Mesothelial cell of epicardium (in vitro differentiated cells): Measurements from ENCODE around the gene FREM2. TPM values are rescaled to one million over a fixed set of nuclear protein-coding genes. Genes with fewer than 3 reads are reported as not detected.

ENCODE experiments used
- DNase-seq, 2 experiments: peaks; one replicate each; pipeline ENCODE4 v3.0.0; 2021; ENCODE audit warnings: low spot score in 2 of 2; ENCODE audit not compliant: unreplicated experiment in 2 of 2
- H3K27ac Mint-ChIP-seq: 2 replicates; pipeline ENCODE4 v1.8.0; 2021; ENCODE audit warnings: mixed read lengths
- H3K27me3 Mint-ChIP-seq: 2 replicates; pipeline ENCODE4 v1.8.0; 2021; ENCODE audit warnings: low read depth, mixed read lengths
- H3K36me3 Mint-ChIP-seq: 2 replicates; pipeline ENCODE4 v1.8.0; 2021; ENCODE audit warnings: mixed read lengths
- H3K4me1 Mint-ChIP-seq: 2 replicates; pipeline ENCODE4 v1.8.0; 2021; ENCODE audit warnings: mixed read lengths
- H3K4me3 Mint-ChIP-seq: 2 replicates; pipeline ENCODE4 v1.8.0; 2021; ENCODE audit warnings: mild to moderate bottlenecking, moderate library complexity, mixed read lengths
- H3K9me3 Mint-ChIP-seq: 2 replicates; pipeline ENCODE4 v1.8.0; 2021; ENCODE audit warnings: mixed read lengths
- total RNA-seq: library from RNA; stranded (reverse); gene quantifications from 3 replicates; pipeline ENCODE4 v1.2.1, GENCODE V29; 2021
- TF ChIP-seq, protein P1 (sequence below): fragments of 200-600 bp; sonication (generic); IDR thresholded peaks from one replicate; pipeline ENCODE4 v1.5.0; 2021; ENCODE audit warnings: antibody characterized with exemption; ENCODE audit not compliant: unreplicated experiment

FREM2 gene
- total RNA-seq, 1 donor from 2014 or later: 83.5 TPM

GRCh38 chr13:38697197-38697596 lies 10.3 kb downstream of the FREM2 start:
- TF ChIP-seq, protein P1, sequence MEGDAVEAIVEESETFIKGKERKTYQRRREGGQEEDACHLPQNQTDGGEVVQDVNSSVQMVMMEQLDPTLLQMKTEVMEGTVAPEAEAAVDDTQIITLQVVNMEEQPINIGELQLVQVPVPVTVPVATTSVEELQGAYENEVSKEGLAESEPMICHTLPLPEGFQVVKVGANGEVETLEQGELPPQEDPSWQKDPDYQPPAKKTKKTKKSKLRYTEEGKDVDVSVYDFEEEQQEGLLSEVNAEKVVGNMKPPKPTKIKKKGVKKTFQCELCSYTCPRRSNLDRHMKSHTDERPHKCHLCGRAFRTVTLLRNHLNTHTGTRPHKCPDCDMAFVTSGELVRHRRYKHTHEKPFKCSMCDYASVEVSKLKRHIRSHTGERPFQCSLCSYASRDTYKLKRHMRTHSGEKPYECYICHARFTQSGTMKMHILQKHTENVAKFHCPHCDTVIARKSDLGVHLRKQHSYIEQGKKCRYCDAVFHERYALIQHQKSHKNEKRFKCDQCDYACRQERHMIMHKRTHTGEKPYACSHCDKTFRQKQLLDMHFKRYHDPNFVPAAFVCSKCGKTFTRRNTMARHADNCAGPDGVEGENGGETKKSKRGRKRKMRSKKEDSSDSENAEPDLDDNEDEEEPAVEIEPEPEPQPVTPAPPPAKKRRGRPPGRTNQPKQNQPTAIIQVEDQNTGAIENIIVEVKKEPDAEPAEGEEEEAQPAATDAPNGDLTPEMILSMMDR: no peak
- Mint-ChIP-seq H3K27ac (peak overlapping the region; percentile 1), H3K27me3 (no peaks in the 10 kb centered on the region), H3K36me3 (peaks cover 7% of the 10 kb centered on the region), H3K4me1 (peaks cover 83% of the 10 kb centered on the region), H3K9me3 (no peaks in the 10 kb centered on the region), H3K4me3 (no peak overlapping the region)
- DNase-seq: no peak

GRCh38 chr13:38697628-38698333 lies 10.9 kb downstream of the FREM2 start:
- TF ChIP-seq, protein P1: no peak
- no peak overlapping the region for H3K4me3 Mint-ChIP-seq
- peaks cover 6% of the 10 kb centered on the region for H3K36me3 Mint-ChIP-seq
- no peaks in the 10 kb centered on the region for H3K9me3 Mint-ChIP-seq
- no peak for DNase-seq
- H3K27me3 Mint-ChIP-seq: no peaks in the 10 kb centered on the region
- peaks cover 83% of the 10 kb centered on the region for H3K4me1 Mint-ChIP-seq
- H3K27ac Mint-ChIP-seq: peak overlapping the region; percentile 21

GRCh38 chr13:38700051-38700450 lies 13.2 kb downstream of the FREM2 start:
- H3K36me3 Mint-ChIP-seq: peaks cover 8% of the 10 kb centered on the region
- H3K4me1 Mint-ChIP-seq: peaks cover 84% of the 10 kb centered on the region
- peak overlapping the region; percentile 87 for H3K27ac Mint-ChIP-seq
- DNase-seq: no peak
- no peaks in the 10 kb centered on the region for H3K27me3 Mint-ChIP-seq
- H3K4me3 Mint-ChIP-seq: no peak overlapping the region
- H3K9me3 Mint-ChIP-seq: no peaks in the 10 kb centered on the region
- TF ChIP-seq, protein P1: no peak

DNA sequence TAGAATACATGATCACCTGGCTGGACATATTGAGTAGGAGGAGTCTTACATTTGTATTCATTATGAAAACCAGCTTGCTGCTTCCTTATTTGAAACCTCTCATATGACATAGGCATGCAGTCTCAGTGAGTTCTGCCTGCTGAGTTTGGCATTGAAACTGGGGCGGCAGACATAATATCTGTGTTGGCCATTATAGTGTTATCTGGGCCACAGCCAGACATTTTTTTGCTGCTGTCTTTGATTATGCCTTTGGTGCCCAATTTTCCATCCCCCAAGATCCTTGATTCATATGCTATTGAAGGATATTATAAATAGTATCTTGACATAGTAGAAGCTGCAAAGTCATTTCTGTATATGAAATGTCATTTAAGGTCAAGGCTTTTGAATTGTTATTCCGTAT lies 15.8 kb downstream of the FREM2 start:
- DNase-seq: no peak
- no peak overlapping the region for H3K4me3 Mint-ChIP-seq
- H3K36me3 Mint-ChIP-seq: peaks cover 2% of the 10 kb centered on the region
- no peaks in the 10 kb centered on the region for H3K27me3 Mint-ChIP-seq
- H3K27ac Mint-ChIP-seq: peak overlapping the region; percentile 90
- peaks cover 84% of the 10 kb centered on the region for H3K4me1 Mint-ChIP-seq
- TF ChIP-seq, protein P1: no peak
- no peaks in the 10 kb centered on the region for H3K9me3 Mint-ChIP-seq

GRCh38 chr13:38703255-38703654 lies 16.4 kb downstream of the FREM2 start:
- H3K27ac Mint-ChIP-seq: peak overlapping the region; percentile 90
- no peak overlapping the region for H3K4me3 Mint-ChIP-seq
- H3K27me3 Mint-ChIP-seq: no peaks in the 10 kb centered on the region
- no peak for DNase-seq
- TF ChIP-seq, protein P1: no peak
- peaks cover 80% of the 10 kb centered on the region for H3K4me1 Mint-ChIP-seq
- H3K36me3 Mint-ChIP-seq: peaks cover 2% of the 10 kb centered on the region
- H3K9me3 Mint-ChIP-seq: no peaks in the 10 kb centered on the region

GRCh38 chr13:38705365-38705764 lies 18.5 kb downstream of the FREM2 start:
- DNase-seq: no peak
- Mint-ChIP-seq H3K27me3 (no peaks in the 10 kb centered on the region), H3K27ac (peak overlapping the region; percentile 56), H3K9me3 (no peaks in the 10 kb centered on the region), H3K4me3 (no peak overlapping the region), H3K36me3 (peaks cover 5% of the 10 kb centered on the region), H3K4me1 (peaks cover 64% of the 10 kb centered on the region)
- TF ChIP-seq, protein P1: no peak
